K562 (cell line): ENCODE measurements around the gene FADS1. TPM values are rescaled to one million over a fixed set of nuclear protein-coding genes. Genes with fewer than 3 reads are reported as not detected.

Experiments used
- ATAC-seq: fragments of 200-7000 bp; cut with Tn5 transposase; 3 replicates; pipeline ENCODE4 v1.9.1; 2020; ENCODE audit warnings: moderate library complexity
- BruUV-seq: library from RNA; stranded (reverse); fragments of 400-500 nt; replicated peaks from 2 replicates; lab custom pipeline; 2021; lab: Mats Ljungman, UMichigan
- CTCF ChIA-PET: fragments of 300-600 bp; formaldehyde crosslinking; extraction: SDS; loops from one replicate; lab custom pipeline; 2021; ENCODE audit warnings: low intra/inter-chr PET ratio; lab: Yijun Ruan, JAX
- POLR2A ChIA-PET: fragments of 300-600, 350-650 bp; sonication (Branson Sonifier 250); formaldehyde crosslinking; extraction: SDS; loops from one replicate; lab custom pipeline; 2021; ENCODE audit warnings: antibody characterized with exemption, inconsistent platforms; lab: Yijun Ruan, JAX
- DNase-seq, 4 experiments: peaks; one replicate each; pipeline versions ENCODE4 v3.0.0 to v3.0.0-alpha.2; 2011 to 2018; ENCODE audit warnings: low spot score in 3 of 4, mixed read lengths in 3 of 4; ENCODE audit errors: extremely low read depth in 1 of 4
- FAIRE-seq: peaks from 2 replicates; lab custom pipeline; 2011; peaks lifted over from hg19 to GRCh38; lab: Jason Lieb, UNC
- H2AFZ ChIP-seq: 2 replicates; pipeline ENCODE4 v1.6.0; 2011; ENCODE audit warnings: low read depth, low read length, control low read depth, inconsistent platforms
- H3K27ac ChIP-seq: fragments of 200-600 bp; 3 replicates; pipeline ENCODE4 v1.8.0; 2011; ENCODE audit warnings: low read depth, mild to moderate bottlenecking, control low read depth, inconsistent platforms, low read length, moderate library complexity, mixed read lengths; ENCODE audit errors: extremely low read depth
- H3K27me3 ChIP-seq, 2 experiments: fragments of 300-600 bp in 1 of 2; 2 replicates in 1 of 2; 3 replicates in 1 of 2; pipeline versions ENCODE4 v1.6.0 to v1.8.0; 2011; ENCODE audit warnings: inconsistent platforms in 2 of 2, low read length in 2 of 2, mild to moderate bottlenecking in 1 of 2, mixed read lengths in 1 of 2, moderate library complexity in 1 of 2; ENCODE audit not compliant: control insufficient read depth in 2 of 2, insufficient read depth in 2 of 2
- H3K36me3 ChIP-seq: fragments of 300-600 bp; 3 replicates; pipeline ENCODE4 v1.8.0; 2011; ENCODE audit warnings: mild to moderate bottlenecking, low read length, inconsistent platforms; ENCODE audit not compliant: control insufficient read depth, insufficient read depth
- H3K4me1 ChIP-seq, 2 experiments: fragments of 200-600 bp in 1 of 2; replicated peaks in 1 of 2; 2 replicates in 1 of 2; 3 replicates in 1 of 2; pipeline versions ENCODE4 v1.5.1 to v1.8.0; 2011; ENCODE audit warnings: inconsistent platforms in 2 of 2, low read length in 2 of 2, mild to moderate bottlenecking in 1 of 2, mixed read lengths in 1 of 2, moderate library complexity in 1 of 2; ENCODE audit not compliant: control insufficient read depth in 2 of 2, insufficient read depth in 2 of 2
- H3K4me2 ChIP-seq: 2 replicates; pipeline ENCODE4 v1.6.1; 2011; ENCODE audit warnings: low read length, control low read depth, inconsistent platforms, mixed read lengths; ENCODE audit not compliant: insufficient read depth
- H3K4me3 ChIP-seq: fragments of 200-600 bp; sonication (generic), shearing (Covaris generic); 2 replicates; pipeline ENCODE4 v1.5.1; 2016; ENCODE audit warnings: control low read depth, inconsistent platforms
- H3K79me2 ChIP-seq: fragments of 200-600 bp; 3 replicates; pipeline ENCODE4 v1.8.0; 2011; ENCODE audit warnings: low read length, inconsistent platforms; ENCODE audit not compliant: control insufficient read depth, insufficient read depth
- H3K9ac ChIP-seq, 2 experiments: 2 replicates each; pipeline versions ENCODE4 v1.6.0 to v1.6.1; 2011; ENCODE audit warnings: low read depth in 2 of 2, low read length in 2 of 2, control low read depth in 1 of 2, inconsistent platforms in 1 of 2, mild to moderate bottlenecking in 1 of 2, mixed read lengths in 1 of 2; ENCODE audit not compliant: insufficient read depth in 1 of 2
- H3K9me1 ChIP-seq: one replicate; pipeline ENCODE4 v1.6.0; 2011; ENCODE audit warnings: inconsistent platforms, mild to moderate bottlenecking, low read length, moderate library complexity; ENCODE audit not compliant: control insufficient read depth, insufficient read depth
- H3K9me3 ChIP-seq: replicated peaks from 2 replicates; pipeline ENCODE4 v1.5.1; 2011; ENCODE audit warnings: low read depth, low read length, inconsistent platforms; ENCODE audit not compliant: control insufficient read depth, insufficient read depth
- H4K20me1 ChIP-seq: replicated peaks from 2 replicates; pipeline ENCODE4 v1.6.1; 2011; ENCODE audit warnings: low read length, inconsistent platforms, mixed read lengths; ENCODE audit not compliant: control insufficient read depth, insufficient read depth
- BRD4 ChIP-seq: fragments of 200-600 bp; sonication (generic); IDR thresholded peaks from 2 replicates; pipeline ENCODE4 v1.6.1; 2017; ENCODE audit warnings: inconsistent platforms
- DACH1 ChIP-seq: fragments of 450-650 bp; IDR thresholded peaks from 2 replicates; pipeline ENCODE4 v1.6.1; 2018; ENCODE audit not compliant: partially characterized antibody
- ELK1 ChIP-seq: sonication (generic); formaldehyde crosslinking; IDR thresholded peaks from 2 replicates; pipeline ENCODE4 v1.8.1; 2022; ENCODE audit warnings: missing genetic modification reagents
- MYC ChIP-seq, 2 experiments: fragments of 250-450 bp in 1 of 2; sonication (Bioruptor Pico) in 1 of 2; IDR thresholded peaks; 2 replicates each; pipeline versions ENCODE4 v1.5.1 to v1.6.1; 2012 to 2021; ENCODE audit warnings: low read depth in 2 of 2, borderline replicate concordance in 1 of 2, improper control_type of control experiment in 1 of 2, low read length in 1 of 2, mild to moderate bottlenecking in 1 of 2, moderate library complexity in 1 of 2
- NCOR1 ChIP-seq: fragments of 450-650 bp; IDR thresholded peaks from 2 replicates; pipeline ENCODE4 v1.6.1; 2016; ENCODE audit warnings: mild to moderate bottlenecking, moderate library complexity
- POLR2AphosphoS2 ChIP-seq: IDR thresholded peaks from 2 replicates; pipeline ENCODE4 v1.6.1; 2012; ENCODE audit warnings: low read length, improper control_type of control experiment
- RBM39 ChIP-seq: fragments of 200-400 bp; formaldehyde crosslinking; optimal IDR thresholded peaks from 2 replicates; pipeline ENCODE3; 2018; ENCODE audit warnings: low read depth, low read length
- TAF1 ChIP-seq: IDR thresholded peaks from 2 replicates; pipeline ENCODE4 v1.6.1; 2011; ENCODE audit warnings: mild to moderate bottlenecking, low read length, moderate library complexity; ENCODE audit not compliant: insufficient read depth, control insufficient read depth, severe bottlenecking; ENCODE audit errors: extremely low read depth
- ZFPM2 ChIP-seq: fragments of 250-450 bp; sonication (Bioruptor Pico); IDR thresholded peaks from 2 replicates; pipeline ENCODE4 v1.5.1; 2022; ENCODE audit warnings: mild to moderate bottlenecking
- ZNF407 ChIP-seq: fragments of 450-650 bp; IDR thresholded peaks from 2 replicates; pipeline ENCODE4 v1.6.1; 2016; ENCODE audit warnings: low read depth
- ZNF431 ChIP-seq: sonication (generic); formaldehyde crosslinking; IDR thresholded peaks from 2 replicates; pipeline ENCODE4 v1.8.0; 2022; ENCODE audit warnings: mild to moderate bottlenecking, missing genetic modification reagents
- WGBS: fragments of 100-300 bp; shearing (Covaris generic); methylation state at CpG from one replicate; pipeline ENCODE4 v1.1.6; 2016; ENCODE audit warnings: low coverage, mixed read lengths; ENCODE audit not compliant: insufficient coverage; ENCODE audit errors: missing lambda C conversion rate; 5-methylcytosine and 5-hydroxymethylcytosine counted together
- in situ Hi-C: fragments of 300-500 bp; cut with MboI; formaldehyde crosslinking; loops from 4 replicates; pipeline ENCODE4 v1.15.0; 2018; ENCODE audit warnings: inconsistent platforms, mixed read lengths
- intact Hi-C: fragments of 100-400 bp; cut with micrococcal nuclease; formaldehyde crosslinking; loops from 2 replicates; pipeline ENCODE4 v1.14.2; 2022
- polyA plus RNA-seq, 8 experiments: library from polyadenylated mRNA; depleted of rRNA in 4 of 8; stranded (reverse) in 5 of 8; unstranded in 3 of 8; fragments of >200 nt; fragmentation: Nextera tagmentation in 2 of 8; fragmentation: Illumina TruSeq in 1 of 8; extraction: Ambion mirVana in 2 of 8; extraction: Trizol in 1 of 8; gene quantifications; 2 replicates each; pipeline versions ENCODE4 v1.2.1 to v1.2.3, GENCODE V29; 2011 to 2014; ENCODE audit warnings: inconsistent platforms in 1 of 8, missing spikeins in 1 of 8
- total RNA-seq, 7 experiments: library from RNA; depleted of rRNA in 6 of 7; stranded (reverse); fragments of >200 nt in 6 of 7; fragmentation: Illumina TruSeq in 2 of 7; extraction: Trizol in 2 of 7; gene quantifications; 2 replicates each; pipeline versions ENCODE4 v1.2.1 to v1.2.3, GENCODE V29; 2011 to 2021; ENCODE audit warnings: low replicate concordance in 1 of 7

The FADS1 gene
- total and polyA plus RNA-seq, 9 of the 15 experiments (the other 6 are each of a cell fraction or from before 2014, with no cell fraction given), result 110 to 864 (median 364) TPM

- Histone ChIP-seq H2AFZ (no peak overlapping the region), H3K9me1 (no peaks in the 10 kb centered on the region), H3K4me3 (no peak overlapping the region), H3K79me2 (no peaks in the 10 kb centered on the region), H3K36me3 (peaks cover 4% of the 10 kb centered on the region; the same call in 2 of the 3 replicates), H3K27me3 (no peaks in the 10 kb centered on the region), H3K9me3 (no peaks in the 10 kb centered on the region), H3K9ac (peak overlapping the region in 1 of 2 experiments; percentile 78; a peak in 2 of 4 replicates), H3K4me1 (peaks cover 37 to 70% of the 10 kb centered on the region in 2 experiments), H3K27ac (no peak overlapping the region), H3K4me2 (no peak overlapping the region), H4K20me1 (no peaks in the 10 kb centered on the region)
- no TSS peak for BruUV-seq
- ATAC-seq (no peak), DNase-seq (no peak), FAIRE-seq (no peak)
- in situ Hi-C loops, result no loop called here
- POLR2A ChIA-PET, result interaction anchor here (1.2 to 1.4 kb wide), 2 partner anchors 22 to 43 kb away, joined by 4 to 6 read pairs; no protein-coding TSS in a partner anchor
- 84% methylated on average over 12 of the region's 13 CpGs for WGBS
- CTCF ChIA-PET, result no interaction called here
- intact Hi-C loops, result no loop called here
- TF ChIP-seq ZNF431 (CRISPR knock-in tag) (no peak), TAF1 (no peak), DACH1 (no peak), ELK1 (CRISPR knock-in tag) (no peak), ZNF407 (no peak), NCOR1 (no peak), BRD4 (no peak), ZFPM2 (CRISPR knock-in tag) (no peak), MYC (IDR thresholded peaks at IDR 0.05; ENCODE audit: low read depth, low read length) (no peak), MYC (CRISPR knock-in tag; IDR thresholded peaks at IDR 0.05; ENCODE audit: borderline replicate concordance, low read depth) (no peak), POLR2AphosphoS2 (no peak), RBM39 (no peak)
Observed at GRCh38 chr11:61863548-61864081, 46.8 kb upstream of the FADS1 start.
